Erythroblast (primary cell): ENCODE data around the gene TTC24.
"Not testable (repeated sequence)": the region's sequence is repeated elsewhere in the genome, so short reads cannot be mapped to it uniquely, and the experiment has no call there.

Experiments used
- DNase-seq, 2 experiments: peaks; one replicate each; lab custom pipeline; 2025; lab: John Stamatoyannopoulos, UW
- GATA1 ChIP-seq: IDR thresholded peaks from 2 replicates; pipeline ENCODE4 v1.6.1; 2011; ENCODE audit warnings: low read depth, mild to moderate bottlenecking, control low read depth, low read length, moderate library complexity
- POLR2A ChIP-seq: IDR thresholded peaks from 2 replicates; pipeline ENCODE4 v1.6.1; 2011; ENCODE audit warnings: mild to moderate bottlenecking, low read length

Gene TTC24

DNA sequence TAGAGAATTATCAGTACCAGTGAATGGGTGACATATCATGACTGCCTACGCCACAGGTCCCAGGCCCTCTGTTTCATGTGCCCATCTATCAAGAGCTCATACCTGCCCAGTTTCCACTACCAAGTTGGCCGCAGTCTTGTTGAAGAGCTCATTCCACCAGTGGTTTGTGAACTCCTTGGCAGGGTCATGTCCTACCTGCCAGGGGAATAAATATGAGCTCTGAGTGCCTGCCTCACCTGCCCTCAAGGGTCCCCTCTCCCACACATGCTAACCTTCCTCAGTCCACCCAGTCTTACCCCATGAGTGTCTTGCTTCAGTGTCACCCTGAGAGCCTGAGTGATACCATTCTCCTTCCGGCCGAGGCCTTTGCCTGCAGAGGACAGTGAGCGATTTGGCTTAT lies 18.6 kb downstream of the TTC24 start:
- TF ChIP-seq GATA1 (no peak), POLR2A (no peak)
- DNase-seq: no peak

DNA sequence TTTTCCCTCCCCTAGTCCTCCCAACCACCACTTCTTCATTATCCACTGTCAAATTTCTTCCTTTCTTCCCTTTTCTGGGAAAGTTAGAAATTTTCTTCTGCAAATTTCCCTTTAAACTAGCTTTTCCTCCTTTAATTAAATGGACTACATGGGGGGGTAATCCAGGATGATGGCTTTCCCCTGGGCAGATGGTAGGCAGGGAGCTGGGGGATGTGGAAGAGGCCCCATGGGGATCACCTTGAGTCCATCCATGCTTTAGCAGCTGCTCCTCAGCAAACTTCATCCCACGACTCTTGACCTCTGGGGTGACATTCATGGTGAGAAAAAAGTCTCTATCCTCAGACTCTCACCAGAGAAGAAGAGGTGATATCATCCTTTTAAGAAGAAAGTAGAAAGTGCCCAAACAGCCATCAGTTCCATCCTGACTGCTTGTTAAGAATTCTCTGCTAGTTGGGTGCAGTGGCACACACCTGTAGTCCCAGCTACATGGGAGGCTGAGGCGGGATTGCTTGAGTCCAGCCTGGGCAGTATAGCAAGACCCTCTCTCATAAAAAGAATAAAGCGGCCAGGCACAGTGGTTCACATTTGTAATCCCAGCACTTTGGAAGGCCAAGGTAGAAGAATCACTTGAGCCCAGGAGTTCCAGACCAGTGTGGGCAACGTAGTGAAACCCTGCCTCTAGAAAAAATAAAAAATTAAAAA lies 19.4 kb downstream of the TTC24 start:
- DNase-seq: no peak
- TF ChIP-seq GATA1 (no peak), POLR2A (no peak)

- peak; percentile 33 to 56 for DNase-seq
- no peak for TF ChIP-seq GATA1
- TF ChIP-seq POLR2A: no peak
Measured at GRCh38 chr1:156599811-156600210, 20.3 kb downstream of the TTC24 start.

- no peak for TF ChIP-seq POLR2A
- TF ChIP-seq GATA1: no peak
- peak in 1 of 2 experiments; percentile 56 for DNase-seq
Measured at GRCh38 chr1:156600733-156601121, 21.2 kb downstream of the TTC24 start.

GRCh38 chr1:156601122-156601830 lies 21.8 kb downstream of the TTC24 start, which contains the start of gene GPATCH4:
GPATCH4 (minus strand) TSS chr1:156601479.
- DNase-seq: peak; percentile 80 to 82
- TF ChIP-seq POLR2A: peak; percentile 78
- no peak for TF ChIP-seq GATA1

DNA sequence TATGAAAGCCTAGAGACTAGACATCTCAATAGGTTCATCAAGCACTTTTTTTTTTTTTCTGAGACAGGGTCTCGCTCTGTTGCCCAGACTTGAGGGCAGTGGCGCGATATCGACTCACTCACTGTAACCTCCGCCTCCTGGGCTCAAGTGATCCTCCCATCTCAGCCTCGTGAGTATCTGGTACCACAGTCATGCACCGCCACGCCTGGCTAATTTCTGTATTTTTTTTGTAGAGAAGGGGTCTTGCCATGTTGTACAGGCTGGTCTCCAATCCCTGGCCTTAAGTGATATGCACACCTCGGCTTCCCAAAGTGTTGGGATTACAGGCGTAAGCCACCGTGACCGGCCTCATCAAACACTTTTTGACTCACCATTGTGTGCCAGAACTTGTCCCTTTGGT lies 22.4 kb downstream of the TTC24 start:
- no peak for DNase-seq
- TF ChIP-seq POLR2A: no peak
- no peak for TF ChIP-seq GATA1

DNA sequence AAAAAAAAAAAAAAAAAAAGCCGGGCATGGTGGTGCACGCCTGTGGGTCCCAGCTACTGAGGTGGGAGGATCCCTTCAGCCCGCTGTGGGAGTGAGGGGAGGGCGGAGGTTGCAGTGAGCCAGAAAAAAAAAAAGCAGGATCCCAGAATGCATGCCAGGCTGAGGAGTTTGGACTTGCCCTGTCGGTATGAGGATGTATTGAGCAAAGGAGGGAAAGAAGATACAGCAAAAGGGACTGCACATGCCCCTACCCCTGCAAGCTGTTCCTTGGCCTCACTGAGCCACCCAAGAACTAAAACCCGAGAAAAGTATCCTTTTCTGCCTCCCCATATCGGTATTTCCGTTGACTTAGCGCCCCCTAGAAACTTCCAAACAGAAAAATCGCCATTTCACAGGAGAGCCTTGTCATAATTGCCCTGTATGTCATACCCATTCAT lies 23.1 kb downstream of the TTC24 start:
- TF ChIP-seq GATA1 (no peak), POLR2A (no peak)
- DNase-seq: peak; percentile 41 to 42

DNA sequence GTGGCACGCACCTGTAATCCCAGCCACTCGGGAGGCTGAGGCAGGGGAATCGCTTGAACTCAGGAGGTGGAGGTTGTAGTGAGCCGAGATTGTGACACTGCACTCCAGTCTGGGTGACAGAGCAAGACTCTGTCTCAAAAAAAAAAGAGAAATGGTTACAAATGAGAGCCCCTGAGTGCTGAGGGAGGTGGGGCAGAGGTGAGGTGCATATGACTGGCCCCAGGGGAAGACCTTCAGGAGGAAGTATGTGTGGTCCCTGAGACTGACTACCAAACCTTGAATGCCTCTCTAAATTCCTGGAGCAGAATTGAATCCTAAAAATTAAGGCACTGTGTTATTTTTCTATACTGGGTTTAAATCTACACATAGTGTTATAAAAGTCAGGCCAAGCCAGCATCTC lies 27.8 kb downstream of the TTC24 start:
- DNase-seq: not testable (repeated sequence)

- no peak for TF ChIP-seq GATA1
- no peak for TF ChIP-seq POLR2A
- peak; percentile 68 to 80 for DNase-seq
Measured at GRCh38 chr1:156608036-156608674, 28.6 kb downstream of the TTC24 start.

DNA sequence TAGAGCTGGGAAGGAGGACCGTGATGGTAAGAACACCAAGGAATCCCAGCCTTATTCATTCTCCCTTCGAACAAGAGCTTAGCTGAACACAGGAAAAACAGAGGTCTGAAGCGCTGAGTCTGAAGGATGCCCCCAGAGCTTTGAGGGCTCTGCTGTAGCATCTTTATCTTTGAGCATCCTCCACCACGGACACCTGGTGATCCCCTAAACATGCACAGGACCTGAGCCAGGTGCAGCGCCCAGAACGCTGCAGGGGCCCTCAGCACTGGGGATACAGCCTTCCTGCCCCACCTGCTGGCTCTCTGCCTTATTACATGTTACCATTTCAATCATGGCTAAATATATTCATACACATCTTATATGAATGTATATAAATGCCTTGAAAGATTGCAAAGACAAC lies 29.5 kb downstream of the TTC24 start:
- TF ChIP-seq POLR2A (no peak), GATA1 (no peak)
- peak; percentile 42 to 62 for DNase-seq

DNA sequence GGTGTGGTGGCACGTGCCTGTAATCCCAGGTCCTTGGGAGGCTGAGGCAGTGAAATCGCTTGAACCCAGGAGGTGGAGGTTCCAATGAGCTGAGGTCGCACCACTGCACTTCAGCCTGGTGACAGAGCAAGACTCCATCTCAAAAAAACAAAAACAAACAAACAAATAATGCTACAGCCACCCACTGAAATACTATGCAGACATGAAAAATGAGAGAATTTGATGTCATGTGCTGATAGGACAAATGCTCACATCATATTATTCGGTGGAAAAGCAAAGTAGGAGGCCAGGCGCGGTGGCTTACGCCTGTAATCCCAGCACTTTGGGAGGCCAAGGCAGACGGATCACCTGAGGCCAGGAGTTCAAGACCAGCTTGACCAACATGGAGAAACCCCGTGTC lies 30.5 kb downstream of the TTC24 start:
- DNase-seq: not testable (repeated sequence)

DNA sequence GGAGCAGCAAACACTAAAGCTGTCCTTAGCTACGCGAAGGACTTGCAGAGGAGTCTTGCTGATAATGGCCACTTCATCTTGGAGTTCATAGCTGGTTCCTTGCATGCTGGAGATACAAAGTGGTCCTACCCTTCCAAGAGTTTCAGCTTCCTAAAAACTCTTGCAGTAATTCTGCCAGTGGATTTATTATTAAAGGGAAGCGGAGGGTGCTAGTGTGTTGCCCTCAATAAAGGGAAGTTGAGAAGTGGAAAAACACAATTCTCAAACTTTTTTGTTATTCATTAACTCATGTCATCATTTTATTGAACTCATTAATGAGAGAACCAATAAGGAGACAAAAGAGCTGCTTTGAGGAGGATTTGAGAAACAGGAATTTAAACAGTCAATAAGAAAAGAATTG lies 33.1 kb downstream of the TTC24 start:
- TF ChIP-seq POLR2A: no peak
- TF ChIP-seq GATA1: no peak
- DNase-seq: no peak

DNA sequence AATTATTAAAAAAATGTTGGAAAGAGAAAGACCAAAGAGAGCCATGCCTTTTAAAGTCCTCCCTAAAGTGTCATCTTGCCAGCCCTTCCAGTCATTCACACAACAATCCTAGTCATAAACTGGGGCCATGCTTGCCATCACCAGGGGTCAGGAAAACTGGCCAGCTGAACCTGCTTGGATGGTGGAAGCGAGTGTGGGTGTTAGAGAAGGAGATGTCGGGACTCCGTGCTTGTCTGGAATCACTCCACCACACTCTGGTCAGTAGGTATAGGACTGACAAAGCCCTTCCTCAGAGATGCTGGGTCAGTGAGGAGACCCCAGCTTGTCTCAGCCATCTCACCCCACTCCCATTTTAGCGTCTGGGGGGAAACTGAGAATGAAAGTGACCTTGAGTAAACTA lies 36.4 kb downstream of the TTC24 start:
- TF ChIP-seq POLR2A (no peak), GATA1 (no peak)
- no peak for DNase-seq

DNA sequence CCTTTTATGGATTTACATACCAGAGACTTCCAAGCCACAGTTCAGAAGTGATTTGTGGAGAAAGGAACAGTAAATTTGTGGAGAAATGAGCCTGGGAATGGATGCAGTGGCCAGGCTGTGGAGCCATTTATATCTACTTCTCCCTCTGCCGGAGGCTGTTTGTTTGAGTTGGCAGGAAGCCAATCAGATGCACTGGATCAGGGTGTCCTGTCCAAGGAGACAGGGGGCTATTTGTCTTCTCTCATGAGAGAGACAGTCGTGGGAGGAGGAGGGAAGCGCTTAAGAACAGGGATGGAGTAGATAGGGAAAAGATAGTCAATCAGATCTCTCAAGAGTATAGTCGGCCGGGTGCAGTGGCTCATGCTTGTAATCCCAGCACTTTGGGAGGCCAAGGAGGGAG lies 36.9 kb downstream of the TTC24 start:
- DNase-seq: peak; percentile 47 to 53
- TF ChIP-seq GATA1 (no peak), POLR2A (no peak)
